ENCODE data around the gene RPF1.
"Not testable (repeated sequence)": the region's sequence is repeated elsewhere in the genome, so short reads cannot be mapped to it uniquely, and the experiment has no call there.

The RPF1 gene

DNA sequence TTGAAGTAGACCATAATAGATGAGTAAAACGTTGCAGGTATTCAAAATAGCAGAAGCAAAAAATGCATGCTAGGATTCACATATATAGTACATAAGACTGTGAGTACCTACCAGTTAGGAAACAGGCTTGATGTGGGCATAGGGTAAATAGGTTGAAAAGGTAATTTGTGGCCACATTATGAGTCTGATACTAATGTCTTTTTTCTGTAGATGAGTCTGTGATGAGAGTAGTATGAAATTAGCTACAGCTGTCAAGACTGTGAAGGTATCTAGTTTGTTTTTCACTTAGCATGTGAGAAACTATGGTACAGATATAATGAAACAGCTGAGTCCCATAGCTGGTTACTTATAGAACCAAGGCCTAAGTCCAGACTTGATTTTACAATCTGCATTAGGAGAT, 14.7 kb downstream of the RPF1 start:
- no peak for DNase-seq

DNA sequence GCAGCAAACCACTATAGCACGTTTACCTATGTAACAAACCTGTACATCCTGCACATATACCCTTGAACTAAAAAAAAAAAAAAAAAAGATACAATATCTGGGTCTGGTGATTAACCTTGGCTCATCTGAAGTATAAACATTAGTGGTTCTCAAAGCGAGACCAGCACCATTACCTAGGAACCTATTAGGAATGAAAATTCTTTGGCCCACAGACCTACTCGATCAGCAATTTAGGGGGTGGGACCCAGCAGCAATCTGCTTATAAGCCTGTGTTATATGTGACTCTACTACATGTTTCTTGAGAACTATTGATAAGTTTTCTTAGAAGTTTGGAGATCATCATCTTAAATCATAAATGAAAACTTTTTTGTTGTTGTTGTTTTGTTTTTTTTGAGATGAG, 17.4 kb downstream of the RPF1 start:
- DNase-seq, result no peak

DNA sequence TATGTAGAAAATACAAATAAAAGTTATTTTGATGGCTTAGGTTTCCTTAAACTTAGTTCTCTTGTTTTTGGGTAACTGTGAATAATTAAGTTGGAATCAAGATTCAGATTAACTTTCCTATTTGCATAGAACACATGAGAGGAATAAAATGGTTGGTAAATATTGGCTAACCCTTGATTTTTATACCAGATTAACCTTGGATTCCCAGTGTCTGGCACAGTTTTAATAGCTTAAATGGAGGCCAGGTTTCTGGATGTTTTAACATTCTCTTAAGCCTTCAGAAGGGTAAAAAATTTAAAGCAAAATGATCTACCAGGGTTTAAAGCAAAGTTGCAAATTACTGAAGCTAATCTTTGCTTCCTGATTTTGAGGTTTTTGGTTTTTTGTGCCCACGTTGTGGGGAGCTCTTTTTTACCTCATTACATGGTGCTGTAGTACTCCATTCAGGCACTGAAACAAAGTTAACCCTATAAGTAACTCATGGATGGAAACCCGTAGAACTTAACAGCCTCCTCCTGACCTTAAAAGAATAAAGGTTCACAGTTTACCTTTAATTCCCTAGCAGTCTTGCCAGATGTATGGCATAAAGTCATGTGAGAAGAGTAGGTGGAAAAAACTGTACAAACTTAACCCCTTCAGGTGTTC, 18.7 kb downstream of the RPF1 start:
- DNase-seq, result no peak

DNA sequence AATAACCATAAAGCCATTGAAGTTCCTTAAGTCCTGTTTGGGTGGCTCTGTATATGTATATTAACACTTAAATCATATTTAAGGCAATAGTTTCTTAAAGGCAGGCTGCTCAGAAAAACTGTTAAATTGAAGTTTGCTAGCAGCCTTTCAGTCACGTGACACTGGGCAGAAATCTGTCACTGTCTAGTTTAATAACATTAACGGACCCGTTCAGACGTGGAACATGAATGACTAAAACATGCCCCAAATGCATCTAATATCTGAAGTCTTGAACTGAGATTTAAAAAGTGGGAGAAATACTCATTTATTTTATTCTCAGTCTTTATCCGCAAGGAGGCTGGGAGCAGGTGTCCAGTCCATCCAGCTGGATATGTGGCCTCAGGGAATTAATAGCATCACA, 23.9 kb downstream of the RPF1 start:
- no peak for DNase-seq

DNA sequence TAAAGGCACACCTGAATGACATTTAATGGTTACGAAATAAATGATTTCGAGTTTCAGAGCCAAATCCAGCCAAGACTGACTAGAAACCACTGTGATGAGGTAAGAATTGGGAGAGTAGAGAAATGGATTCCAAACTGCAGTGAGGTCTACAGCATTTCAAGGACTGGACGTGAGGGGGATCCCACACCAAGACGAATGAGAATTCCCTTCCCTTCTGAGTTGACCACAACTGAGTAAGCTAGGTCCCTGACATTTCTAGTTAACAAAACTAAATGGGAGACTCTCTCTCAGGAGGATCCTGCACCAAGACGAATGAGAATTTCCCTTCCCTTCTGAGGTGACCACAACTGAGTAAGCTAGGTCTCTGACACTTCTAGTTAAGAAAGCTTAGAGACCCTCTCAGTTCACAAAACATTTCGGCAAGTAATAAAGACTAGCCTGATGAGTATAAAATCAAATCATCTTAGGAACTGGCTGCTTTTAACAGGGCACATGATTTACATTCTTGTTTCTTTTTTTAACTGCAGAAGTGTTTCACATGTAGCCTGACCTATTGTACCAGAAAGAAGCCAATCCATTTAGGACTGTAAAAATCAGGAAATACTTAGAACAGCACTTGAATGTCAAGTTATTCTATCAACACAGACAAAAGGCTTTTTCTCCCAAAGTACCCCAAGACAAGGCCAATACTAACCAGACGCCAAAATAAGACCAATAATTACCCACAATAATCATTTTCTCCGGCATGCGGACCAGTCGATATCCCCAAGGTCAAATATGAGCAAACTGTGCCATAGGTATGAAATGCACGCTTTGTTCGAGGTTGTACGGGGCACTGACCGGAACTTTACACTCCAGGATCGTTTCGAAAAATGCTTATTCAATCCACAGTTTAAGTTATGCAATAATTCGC, 25.8 kb downstream of the RPF1 start:
- DNase-seq, result peak; percentile 12

DNA sequence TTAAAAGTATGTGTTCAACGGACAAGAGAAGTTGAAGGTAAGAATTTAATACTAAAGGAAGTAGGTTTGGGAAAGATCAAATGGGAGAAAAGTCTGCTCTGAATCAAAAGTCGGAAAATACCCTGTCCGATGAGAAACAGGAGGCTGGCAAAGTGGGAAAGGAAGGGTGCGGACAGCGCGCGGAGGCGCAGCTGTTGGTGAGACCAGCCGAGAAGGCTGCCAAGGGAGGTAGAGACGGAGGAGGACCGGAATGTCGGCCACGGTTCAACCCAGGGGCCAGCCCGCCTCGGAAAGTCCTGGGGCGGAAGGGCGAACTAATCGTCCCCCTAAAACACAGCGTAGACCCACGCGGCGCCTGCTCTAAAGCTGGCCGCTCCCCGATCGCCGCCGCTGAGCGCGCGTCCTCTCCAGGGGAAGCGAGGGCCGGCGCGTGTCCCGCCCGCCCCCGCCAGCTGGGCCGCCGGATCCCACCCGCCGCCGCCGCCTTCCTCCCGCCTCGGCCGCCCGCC, 26.5 kb downstream of the RPF1 start:
- DNase-seq, result no peak

DNA sequence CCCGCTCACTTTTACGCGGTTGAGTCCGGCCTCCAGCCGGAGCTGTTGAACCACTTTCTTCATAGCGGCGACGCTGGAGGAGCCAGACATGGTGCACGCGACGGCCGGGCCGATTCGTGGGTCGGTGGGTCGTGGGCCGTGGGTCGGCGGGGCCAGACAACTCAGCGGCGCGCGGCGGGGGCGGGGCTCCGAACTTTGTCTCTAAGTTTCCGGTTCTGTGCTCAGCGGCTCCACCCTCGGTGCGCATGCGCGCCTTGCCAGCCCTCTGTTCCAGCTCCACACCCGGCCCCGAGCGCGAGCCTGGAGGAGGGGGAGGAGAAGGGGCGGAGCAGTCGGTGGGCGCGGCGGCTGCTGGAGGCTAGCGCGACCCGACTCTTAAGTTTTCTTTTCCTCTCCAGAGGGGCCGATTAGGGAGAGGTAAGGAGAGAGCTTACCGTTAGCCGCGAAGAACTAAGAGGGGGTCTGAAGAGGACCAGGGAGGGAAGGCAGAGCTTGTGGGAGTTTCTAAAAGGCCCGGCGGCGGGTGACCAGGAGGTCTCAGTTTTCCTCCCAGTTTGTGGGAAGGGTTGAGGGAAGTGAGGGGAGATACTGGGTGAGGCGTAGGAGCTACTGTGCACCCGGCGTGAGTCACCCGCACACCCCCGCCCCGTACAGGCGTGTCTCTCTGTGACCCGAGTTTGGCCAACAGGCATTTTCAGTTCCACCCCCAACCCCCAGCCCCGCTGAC, 27.1 kb downstream of the RPF1 start, which contains the start of the genes GNG5 and SPATA1:
Gene GNG5 (minus strand): TSS at position 580 of the 727 bp plus-strand sequence. CDS start 490 bp downstream, at position 90.
Gene SPATA1 (plus strand): TSS at position 385 of the 727 bp plus-strand sequence. CDS start 9,974 bp downstream, outside the sequence.
- peak; percentile 96 for DNase-seq

DNA sequence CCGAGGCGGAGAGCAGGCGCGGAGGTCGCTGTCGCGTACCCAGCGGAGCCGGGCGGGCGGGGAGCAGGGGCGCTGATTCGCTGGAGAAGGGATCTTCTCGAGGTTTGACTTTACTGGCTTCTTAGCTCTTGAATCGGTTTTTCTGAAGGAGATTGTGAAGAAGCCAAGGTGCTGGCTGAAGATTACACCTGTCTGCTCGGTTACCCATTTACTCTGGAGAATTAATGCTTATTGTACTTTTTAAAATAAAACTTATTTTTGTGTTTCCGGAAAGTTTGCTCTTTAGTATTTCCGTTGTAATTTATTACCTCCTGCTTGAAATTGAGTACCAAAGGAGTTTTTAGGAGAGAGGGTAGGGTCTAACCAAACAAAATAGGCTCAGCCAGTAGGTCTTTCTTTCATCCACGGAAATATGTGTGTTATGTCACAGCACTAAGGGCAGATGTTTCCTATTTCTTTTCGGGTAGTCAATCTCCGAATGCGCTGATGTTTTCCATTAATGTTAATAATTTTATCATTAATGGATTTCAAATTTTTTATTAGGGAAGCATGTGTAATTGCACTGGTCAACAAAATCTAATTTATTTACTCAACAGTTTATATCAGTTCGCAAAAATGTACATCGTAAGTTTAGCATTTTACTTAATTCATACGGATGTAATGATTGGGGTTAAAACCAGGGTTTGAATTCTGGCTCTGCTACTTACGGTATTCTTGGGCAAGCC, 27.8 kb downstream of the RPF1 start:
- no peak for DNase-seq

DNA sequence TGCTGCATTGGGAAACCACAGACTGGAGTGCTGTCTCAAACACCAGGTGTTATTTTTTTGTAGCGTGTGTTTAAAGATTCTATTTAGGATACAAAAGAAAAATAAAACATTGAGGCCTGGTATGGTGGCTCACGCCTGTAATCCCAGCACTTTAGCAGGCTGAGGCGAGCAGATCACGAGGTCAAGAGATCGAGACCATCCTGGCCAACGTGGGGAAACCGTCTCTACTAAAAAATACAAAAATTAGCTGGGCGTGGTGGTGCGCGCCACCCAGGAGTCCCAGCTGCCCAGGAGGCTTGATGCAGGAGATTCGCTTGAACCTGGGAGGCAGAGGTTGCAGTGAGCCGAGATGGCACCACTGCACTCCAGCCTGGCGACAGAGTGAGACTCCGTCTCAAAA, 28.8 kb downstream of the RPF1 start:
- DNase-seq, result not testable (repeated sequence)

DNA sequence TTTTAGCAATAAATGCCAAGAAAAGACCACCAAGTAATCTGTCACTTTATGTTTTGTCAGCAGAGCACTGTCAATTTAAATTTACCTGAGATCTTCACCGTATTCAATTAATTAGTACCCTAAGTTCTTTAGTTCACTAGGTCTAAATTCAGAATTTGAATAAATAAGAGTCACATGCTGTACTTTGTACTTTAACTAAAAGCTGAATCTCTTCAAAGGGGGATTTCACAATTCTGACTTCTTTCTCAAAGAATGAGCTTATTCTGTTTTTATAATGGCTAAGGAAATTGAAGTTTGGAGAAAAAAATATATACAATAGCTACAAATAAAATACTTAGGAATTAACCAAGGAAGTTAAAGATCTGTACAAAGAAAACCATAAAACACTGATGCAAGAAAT, 29.4 kb downstream of the RPF1 start:
- DNase-seq, result no peak

DNA sequence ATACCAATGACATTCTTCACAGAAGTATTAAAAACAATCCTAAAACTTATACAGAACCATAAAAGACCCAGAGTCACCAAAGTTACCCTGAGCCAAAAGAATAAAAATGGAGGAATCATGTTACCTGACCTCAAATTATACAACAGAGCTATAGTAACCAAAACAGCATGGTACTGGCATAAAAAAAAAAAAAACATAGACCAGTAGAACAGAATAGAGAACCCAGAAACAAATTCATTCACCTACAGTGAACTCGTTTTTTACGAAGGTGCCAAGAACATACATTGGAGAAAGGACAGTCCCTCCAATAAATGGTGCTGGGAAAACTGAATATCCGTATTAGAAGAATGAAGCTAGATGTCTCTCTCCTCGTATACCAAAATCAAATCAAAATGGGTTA, 30.0 kb downstream of the RPF1 start:
- no peak for DNase-seq

DNA sequence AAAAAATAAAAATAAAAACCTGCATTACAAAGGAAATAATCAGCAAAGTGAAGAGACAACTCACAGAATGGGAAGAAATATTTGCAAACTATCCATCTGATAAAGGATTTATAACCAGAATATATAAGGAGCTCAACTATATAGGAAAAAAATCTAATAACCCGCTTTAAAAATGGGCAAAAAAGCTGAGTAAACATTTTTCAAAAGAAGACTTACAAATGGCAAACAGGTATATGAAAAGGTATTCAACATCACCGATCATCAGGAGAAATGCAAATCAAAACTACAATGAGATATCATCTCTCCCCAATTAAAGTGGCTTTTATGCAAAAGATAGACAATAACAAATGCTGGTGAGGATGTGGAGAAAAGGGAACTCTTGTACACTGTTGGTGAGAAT, 31.1 kb downstream of the RPF1 start:
- DNase-seq, result no peak

DNA sequence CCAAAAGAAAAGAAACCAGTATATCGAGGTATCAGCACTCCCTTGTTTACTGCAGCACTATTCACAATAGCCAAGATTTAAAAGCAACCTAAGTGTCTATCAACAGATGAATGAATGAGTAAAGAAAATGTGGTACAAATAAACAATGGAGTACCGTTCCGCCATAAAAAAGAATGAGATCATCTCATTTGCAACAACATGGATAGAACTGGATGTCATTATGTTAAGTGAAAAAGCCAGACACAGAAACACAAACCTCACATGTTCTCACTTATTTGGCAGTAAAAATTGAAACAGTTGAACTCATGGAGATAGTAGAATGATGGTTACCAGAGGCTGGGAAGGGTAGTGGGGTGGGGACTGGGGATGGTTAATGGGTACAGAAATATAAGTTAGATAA, 31.6 kb downstream of the RPF1 start:
- no peak for DNase-seq

DNA sequence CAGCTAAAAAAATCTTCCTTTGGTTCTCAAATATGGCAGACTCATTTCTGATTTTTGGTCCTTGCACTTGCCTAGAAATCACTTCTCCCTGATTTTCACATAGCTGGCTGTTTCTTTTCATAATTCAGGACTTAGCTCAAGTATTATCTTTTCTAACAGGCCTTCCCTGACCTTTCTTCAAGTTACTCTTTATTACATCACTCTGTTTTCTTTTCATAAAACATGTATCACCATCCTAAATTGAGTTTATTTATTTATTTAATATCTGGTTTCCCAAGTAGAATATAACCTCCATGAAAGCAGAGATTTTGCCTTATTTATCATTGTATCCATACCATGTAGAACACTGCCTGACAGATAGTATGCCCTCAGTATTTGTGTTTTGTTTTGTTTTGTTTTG, 45.5 kb downstream of the RPF1 start:
- DNase-seq, result no peak

DNA sequence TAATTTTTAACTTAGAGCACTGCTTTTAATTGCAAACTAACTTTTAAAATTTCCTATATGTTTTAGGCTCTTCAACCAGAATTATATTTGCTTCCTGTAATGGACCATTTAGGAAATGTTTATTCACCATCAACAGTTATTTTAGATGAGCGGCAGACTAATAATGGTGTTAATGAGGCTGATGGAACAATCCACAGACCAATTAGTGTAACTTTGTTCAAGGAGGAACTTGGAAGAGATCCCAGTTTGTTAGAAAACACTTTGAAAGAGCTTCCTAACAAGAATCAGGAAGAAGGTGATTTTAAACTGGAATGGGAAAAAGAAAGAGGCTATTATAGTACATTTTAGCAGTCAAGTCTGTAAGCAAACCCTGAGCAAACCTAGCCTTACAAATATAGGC, 46.7 kb downstream of the RPF1 start:
- DNase-seq, result no peak

DNA sequence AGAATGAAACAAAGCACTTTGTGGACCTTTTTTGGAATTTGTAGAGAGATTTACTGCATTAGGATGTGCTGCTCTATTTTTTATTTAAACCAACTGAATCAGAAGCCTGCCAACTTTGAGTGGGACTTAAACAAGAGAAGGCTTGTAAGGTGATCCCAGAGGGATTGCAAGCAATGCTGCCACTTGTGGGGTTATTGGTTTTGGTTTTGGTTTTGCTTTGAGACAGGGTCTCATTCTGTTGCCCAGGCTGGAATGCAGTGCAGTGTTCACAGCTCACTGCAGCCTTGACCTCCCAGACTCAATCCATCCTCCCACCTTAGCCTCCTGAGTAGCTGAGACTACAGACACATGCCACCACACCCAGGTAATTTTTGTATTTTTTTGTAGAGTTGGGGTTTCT, 59.5 kb downstream of the RPF1 start:
- no peak for DNase-seq

DNA sequence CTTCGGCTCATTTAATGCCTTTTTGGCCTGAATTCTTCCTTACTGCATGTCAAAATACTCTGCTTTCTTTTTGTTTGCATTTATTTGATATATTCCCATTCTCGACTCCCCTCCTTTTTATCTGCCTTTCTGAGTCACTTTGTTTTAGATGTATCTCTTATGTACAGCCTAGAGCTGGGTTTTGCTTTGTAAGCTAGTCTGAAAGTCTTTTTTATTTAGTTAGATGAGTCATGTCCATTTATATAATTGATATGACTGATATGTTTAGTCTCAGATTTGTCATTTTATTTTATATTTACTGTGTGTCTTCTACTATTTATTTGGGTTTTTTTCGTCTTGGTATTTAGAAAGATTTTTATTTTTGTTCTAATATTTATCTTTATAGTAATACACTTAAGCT, 60.9 kb downstream of the RPF1 start:
- no peak for DNase-seq

DNA sequence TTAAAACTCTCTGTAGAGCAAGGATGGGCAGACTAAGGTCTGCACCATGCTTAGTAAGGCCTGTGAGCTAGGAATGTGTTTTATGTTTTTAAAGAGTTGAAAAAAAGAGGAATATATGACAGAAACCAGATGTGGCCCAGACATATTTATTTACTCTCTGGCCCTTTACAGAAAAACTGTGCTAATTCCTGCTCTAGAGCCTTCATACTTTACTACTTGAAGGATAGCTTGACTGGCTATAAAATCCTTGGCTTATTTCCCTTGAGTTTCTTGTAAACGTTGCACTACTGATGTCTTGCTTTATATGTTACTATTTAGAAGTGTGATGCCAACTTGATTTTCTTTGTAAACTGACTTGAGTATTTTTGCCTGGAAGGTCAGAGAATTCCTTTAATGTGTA, 61.7 kb downstream of the RPF1 start:
- no peak for DNase-seq

DNA sequence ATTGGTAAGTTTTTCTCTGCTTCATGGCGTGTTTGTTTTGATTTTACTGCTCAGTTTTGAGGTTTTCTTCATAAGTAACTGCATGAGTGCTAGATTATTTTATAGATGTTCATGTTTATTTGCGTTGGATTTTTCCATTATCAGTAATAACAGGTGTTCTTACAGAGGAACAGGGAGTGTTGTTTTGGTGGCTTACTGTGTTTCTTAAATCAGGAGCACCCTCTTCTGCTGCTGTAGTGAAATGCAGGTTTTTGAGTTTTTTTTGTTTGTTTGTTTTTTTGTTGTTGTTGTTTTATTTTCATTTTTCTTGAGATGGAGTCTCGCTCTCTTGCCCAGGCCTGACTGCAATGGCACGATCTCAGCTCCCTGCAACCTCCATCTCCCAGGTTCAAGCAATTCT, 62.6 kb downstream of the RPF1 start:
- no peak for DNase-seq

All from CD4-positive, alpha-beta T cell treated with Interleukin-4 for 4 hours (primary cell).